GM18499 (cell line): ENCODE data around the gene NCAM2.

ENCODE experiments used
- ATAC-seq: cut with Tn5 transposase; IDR thresholded peaks from one replicate; pipeline ENCODE4 v1.9.1; 2021; ENCODE audit warnings: moderate number of reproducible peaks; ENCODE audit not compliant: insufficient read depth, unreplicated experiment

The NCAM2 gene

DNA sequence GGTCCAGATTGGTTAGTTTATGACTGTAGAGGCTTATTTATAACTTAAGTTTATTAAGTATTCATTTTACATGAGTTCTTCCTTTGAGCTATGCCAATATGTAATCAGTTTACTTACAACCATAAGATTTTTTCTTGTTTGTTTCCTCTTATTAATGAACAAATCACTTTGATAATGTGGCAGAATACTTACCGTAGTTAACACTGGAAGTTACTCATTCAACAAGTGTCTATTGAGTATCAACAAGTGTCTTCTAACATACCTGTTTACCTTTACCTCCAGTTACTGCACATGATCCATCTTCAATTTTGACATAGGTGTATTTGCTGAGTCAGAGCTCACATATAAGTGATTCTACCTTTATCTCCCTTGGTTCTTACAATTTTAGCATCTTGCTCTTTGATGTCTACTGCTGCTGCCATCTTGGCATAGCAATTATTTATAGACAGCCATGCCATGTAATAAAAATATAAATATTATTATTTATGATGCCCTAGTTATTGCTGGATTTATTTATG is 205.7 kb downstream of the NCAM2 start:
- no peak for ATAC-seq

DNA sequence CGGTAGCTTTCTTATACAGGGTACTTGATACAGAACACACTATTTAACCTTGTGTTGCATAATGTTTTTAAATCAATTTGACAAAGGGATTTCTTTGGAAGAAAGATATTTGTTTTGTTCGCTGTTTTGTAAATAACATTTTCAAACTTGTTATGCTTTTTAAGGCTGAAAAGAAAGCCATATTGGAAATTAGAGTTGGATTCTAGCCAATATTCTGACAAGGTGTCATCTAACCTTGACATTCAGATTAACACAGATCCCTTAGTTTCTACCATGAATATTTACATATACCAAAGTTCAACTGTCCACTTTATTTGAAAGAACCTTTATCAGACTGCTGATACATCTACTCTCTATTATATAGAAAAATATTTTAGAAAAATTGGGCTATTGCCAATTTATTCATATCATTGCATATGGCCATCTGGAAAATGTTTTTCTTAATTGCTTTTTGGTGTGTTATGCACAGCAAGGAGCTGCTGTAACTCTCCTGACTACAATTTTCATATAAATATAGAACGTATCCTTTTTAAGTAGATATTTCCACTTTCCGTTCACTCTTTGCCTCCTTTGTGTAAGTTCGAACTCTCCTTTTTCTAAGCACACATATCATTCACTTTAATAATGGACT is 206.3 kb downstream of the NCAM2 start:
- no peak for ATAC-seq

DNA sequence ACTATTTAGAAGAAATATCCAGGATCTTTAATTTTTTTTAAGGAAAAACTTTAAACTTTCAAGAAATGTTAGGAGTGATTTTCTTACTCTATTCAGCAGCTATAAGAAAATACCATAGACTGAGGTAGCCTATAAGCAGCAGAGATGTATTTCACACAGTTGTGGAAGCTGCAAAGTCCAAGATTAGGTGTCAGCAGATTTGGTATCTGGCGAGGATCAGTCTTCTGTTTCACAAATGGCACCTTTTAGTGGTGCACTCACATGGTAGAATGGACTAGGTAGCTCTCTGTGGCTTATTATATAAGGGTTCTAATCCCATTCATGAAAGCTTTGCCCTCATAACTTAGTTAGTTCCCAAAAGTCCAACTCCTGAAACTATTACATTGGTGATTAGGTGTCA is 207.4 kb downstream of the NCAM2 start:
- no peak for ATAC-seq

DNA sequence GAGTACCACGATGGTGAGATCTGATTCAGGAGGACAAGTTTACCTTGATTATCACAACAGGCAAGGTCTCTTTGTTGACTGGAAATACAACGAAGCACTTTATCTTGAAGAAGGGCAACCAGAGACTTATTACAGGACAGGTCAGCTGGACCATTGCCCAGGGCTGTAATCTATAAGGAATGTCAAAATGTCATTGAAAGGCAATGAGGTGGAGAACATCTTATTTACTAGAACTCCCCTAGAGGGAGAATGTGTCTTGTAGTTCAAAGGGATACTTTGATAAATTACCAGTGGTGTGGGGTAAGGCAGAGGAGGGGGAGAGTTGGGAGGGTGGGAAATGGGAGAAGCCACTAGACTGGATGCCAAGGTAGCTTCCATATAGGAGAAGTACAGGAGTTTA is 212.3 kb downstream of the NCAM2 start:
- ATAC-seq: no peak

DNA sequence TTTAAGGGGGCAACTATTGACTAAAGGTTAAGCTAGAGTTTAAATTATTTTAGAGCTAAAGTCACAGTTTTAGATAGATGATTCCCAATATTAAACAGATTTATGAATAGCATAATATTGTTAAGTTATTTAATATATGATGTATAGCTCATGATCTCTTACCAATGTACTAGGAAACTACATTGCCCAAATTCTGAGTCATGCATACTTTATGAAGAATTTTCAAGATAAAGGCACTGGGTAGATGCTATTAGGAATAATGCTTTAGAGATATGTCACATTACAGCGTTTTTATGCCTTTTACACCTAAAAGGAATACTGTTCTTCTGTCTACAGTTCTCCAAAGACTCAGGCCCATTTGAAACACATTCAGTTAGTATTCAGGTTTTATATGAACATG is 215.1 kb downstream of the NCAM2 start:
- no peak for ATAC-seq

DNA sequence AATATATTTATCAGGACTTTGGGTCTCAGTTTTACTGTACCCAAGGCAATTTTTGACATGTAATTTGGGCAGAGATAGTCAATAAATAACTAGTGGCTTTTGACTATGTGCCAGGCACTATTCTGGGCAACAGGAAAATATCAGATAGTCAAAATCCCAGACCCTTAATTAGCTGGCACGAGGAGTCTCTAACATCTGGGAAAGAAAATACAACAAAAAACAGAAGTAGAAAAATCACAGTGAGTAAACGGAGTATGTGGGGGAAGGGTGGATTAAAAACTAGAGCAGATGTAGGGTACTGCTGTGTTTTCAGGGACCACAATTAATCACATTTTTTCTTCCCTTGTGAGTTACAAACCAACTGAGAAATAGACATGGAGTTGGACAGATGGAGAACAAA is 217.8 kb downstream of the NCAM2 start:
- no peak for ATAC-seq

DNA sequence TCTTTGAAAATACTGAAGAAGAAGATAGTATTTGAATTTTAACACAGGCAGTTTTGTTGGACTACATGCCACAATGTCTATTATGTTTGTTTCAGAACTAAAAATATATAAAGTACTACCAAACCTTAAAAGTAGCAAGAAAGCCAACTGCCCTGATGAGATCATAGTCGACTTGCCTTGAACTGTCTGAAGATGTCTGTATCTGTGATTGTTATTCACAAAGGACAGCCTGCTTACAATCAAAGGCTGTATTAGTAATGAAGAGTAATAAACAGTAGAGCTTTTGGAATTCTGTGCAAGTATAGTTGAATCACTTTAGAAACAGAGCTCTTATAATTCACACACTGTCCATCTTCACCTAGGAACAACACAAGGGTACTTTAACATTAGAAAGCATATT is 228.3 kb downstream of the NCAM2 start:
- no peak for ATAC-seq

DNA sequence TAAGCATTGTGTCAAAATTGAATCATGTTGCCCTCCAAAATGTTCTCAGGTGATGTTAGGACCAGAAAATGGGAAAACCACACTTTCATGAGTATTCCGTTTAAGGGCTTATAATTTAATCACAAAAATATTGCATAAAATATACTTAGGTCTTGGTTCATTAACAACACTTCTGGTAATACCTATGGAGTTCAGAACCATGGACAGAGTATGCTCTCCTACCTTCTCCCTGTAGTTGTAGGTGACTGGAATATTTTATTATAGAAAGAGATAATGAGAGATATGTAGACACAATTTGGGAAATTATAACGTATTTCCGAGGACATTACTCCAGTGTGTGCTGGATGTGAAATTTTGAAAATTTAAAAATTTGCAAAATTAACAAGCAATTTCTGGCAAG is 232.5 kb downstream of the NCAM2 start:
- no peak for ATAC-seq

DNA sequence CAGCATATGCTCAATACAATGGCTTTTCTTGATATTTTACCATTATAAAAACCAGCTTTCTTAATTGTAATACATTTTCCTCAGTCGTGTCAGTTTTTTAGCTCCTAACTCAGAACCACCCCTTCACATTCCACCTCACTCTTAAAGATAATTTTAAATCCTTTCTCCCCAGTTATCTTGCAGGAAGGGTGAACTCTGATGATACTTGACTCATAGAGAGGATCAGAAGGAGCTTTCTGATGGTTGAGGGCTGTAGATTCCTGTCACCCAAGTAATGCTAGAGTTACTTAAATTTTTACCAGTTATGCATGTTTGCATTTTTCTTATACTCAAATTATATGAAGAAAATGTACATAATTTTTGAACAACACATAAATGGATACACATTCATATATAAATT is 233.7 kb downstream of the NCAM2 start:
- ATAC-seq: no peak

DNA sequence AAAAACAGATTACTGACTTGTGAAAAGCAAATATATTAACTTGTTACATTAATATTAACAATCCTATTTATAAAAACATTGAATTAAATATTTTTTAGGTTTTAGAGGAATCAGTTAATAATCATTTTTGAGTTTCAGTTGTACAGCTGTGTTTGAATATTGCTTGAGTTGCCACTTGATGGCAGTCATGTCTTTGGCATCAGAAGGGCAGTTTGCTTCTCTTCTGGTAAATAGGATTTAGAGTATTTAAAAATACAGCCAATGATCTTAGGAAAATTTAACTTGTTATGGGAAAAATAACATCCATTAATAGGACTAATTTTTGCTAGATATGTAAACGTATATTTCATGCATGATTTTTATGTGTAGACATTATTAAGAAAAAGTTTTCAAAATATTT is 234.1 kb downstream of the NCAM2 start:
- no peak for ATAC-seq

DNA sequence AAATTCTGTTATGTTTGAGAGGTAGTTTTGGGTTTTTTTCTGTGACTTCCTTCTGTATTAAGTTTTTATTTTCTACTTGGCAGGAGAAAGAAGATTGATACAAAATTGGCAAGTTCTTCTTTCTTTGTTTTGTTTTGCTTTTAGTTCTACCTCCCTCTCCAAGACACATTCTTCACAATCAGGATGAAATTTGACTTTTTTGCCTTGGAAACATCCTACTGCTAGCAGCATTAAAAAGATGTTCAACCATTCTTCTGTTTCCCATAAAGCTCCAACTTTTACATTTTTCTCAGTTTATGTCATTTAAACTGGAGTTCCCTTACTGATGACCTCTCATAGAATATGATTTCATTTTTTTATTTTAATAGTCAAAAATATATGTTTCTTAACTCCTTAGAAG is 234.8 kb downstream of the NCAM2 start:
- ATAC-seq: no peak

DNA sequence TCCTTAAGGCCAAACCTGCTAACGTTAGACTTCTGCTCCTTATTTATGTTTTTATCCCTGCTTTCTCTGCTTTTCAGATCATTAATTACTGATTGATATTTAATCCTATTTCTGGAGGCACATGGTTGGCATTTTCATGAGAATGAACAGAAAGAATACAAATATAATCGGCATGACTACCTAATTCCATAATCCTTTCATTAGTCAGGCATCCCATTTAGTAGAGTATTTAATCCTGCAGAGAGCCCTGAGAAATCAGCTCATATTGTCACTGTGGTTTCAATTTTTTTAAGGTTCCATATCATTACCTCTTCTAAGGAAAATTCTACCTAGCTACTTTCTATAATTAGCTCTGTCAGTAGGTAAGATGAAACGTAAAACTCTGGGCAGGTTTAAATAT is 238.8 kb downstream of the NCAM2 start:
- ATAC-seq: no peak

DNA sequence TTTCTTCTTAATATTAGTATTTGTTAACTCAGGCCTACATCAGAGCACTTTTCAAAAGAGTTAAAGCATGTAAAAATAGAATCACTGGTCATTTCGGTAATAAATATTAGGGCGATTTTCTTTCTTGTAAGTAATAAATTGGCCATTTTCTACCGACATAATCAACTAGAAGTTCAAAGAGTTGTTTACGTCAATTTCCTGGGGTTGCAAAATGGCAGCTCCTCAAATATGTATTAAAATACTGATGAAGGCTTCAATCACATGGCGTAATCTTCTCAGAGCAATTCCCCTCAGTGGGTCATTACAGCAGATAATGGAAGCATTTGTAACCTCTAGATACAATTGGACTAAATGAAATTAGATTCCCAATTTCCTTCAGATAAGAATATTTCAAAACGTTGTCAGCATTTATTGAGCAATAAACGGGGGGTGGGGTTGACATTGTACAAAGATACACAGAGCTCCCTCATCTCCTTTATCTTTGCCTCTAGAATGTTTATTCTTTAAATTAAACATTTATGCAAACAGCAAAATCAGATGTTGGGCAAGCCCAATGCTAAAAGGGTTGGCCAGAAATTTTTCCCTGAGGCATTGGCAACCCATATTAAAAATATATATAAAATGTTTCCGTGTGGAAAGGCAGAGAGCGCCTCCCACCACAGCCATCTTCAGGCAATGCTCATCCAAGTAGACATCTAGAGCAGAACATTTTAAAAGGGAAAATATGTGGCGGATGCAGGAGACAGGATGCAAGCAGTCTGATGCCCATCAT is 240.6 kb downstream of the NCAM2 start:
- no peak for ATAC-seq

DNA sequence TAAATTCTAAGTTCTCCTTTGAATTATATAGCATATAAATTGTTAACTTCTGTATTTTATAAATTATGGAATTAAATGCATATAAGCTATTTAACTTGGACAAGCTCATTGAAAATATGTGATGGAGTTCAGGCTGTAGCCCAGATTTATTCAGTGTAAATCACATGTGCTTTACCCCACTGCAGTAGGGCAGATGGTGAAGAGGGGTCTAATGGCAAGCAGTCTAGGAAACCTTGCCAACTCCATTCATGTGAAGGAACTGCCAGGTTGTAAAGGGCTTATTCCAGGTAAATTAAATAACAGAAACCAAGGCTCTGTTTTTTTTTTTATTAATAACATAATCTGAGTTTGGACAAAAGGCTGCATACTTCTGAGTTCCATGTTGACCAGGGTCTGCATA is 243.2 kb downstream of the NCAM2 start:
- ATAC-seq: no peak

DNA sequence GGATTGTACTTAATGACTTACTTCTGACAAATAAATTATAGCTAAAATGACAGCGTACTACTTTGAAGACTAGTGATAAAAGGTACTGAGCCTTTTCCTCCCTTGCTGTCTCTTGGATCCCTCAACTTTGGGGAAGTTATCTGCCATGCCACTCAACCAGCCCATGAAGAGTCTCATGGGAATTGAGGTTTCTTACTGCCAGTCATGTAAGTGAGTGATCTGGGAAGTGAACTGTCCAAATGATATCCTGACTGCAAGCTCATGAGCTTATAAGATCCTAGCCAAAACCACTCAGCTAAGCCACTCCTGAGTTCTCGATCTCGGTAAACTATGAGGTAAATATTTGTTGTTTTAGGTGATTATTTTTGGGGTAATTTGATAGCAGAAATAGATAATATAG is 247.8 kb downstream of the NCAM2 start:
- no peak for ATAC-seq

DNA sequence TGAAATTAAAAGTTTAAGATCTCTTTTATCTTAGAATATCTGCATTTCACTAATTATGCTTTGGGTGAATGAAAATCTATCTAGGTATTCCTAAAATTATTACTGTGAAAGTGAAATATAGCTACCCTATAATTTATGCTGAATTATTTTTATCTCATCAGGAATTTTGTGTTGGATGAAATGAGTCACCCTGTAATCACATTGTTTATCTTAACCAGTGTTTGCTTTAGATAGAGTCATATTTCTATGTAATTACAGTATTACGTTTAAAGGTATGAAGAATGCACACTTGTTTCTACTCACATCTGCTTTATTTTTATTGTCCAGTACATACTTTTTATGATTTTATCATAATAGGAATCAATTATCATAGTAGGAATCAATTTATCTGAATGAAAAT is 249.2 kb downstream of the NCAM2 start:
- ATAC-seq: no peak

DNA sequence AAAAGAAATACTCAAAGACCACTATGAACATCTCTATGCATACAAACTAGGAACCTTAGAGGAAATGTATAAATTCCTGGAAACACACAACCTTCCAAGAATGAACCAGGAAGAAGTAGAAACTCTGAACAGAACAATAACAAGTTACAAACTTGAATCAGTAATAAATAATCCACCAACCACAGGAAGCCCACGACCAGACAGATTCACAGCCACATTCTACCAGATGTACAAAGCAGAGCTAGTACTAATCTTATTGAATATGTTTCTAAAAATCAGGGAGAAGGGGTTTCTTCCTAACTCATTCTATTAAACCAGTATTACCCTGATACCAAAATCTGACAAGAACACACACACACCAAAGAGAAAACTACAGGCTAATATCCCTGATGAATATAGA is 263.8 kb downstream of the NCAM2 start:
- no peak for ATAC-seq

DNA sequence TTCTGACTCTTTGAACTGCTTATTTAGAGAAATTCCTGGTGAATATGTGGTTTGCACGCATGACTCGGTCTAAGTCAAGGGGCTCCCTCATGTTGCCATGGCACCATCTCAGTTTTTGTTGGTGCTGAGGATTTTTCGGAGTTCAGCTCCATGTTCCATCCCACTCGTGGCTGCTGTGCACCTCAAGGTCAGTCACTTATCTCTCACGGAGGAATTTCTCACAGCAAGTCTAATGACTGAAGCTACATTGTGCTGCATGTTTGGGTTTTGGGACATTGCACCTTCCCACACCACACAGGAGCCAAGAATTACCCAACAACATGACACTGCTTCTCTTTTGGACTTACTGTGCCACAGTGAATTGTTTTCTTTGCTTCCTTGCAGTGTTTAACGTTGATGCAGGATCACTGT is 269.9 kb downstream of the NCAM2 start:
- no peak for ATAC-seq

DNA sequence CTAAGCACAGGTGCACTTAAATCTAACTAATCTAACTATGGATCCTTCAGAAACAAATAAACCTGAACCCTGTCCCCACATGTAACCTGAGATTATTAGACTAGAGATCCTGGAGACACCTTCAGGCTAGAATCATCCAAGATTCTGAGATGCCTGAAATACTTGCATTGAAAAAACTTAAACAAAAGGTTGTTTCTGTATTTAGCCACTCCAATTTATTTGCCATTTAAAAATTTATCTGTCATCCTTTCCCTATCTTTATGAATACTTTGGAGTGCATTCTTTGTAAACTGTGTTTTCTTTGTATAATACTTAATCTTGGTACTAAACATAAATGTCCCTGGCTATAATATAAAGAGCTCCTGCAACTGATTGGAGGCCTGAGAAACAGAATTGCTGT is 270.7 kb downstream of the NCAM2 start:
- ATAC-seq: no peak

DNA sequence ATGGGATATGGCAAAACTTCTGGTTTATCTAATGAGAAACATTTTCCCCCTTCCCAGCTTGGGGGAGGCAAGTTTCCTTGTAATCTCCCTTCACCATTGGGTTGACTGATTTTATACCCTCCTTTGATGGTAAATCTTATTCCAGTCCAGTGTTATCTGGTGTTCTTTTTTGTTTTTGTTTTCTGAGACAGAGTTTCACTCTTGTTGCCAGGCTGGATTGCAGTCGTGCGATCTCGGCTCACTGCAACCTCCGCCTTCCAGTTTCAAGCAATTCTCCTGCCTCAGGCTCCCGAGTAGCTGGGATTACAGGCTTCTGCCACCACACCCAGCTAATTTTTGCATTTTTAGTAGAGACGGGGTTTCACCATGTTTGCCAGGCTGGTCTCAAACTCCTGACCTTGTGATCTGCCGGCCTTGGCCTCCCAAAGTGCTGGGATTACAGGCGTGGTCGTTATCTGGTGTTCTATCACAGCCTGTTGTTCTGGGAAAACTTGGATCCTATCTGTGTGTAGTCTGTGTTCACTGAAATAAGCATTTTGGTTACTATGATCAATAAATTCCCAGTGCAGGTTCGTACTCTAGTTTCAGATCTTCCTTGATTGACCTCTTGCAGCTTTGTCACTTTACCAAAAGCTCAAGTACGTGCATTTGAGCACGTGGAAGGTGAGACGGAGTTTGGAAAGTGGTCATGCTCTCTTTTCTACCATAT is 281.1 kb downstream of the NCAM2 start:
- no peak for ATAC-seq

DNA sequence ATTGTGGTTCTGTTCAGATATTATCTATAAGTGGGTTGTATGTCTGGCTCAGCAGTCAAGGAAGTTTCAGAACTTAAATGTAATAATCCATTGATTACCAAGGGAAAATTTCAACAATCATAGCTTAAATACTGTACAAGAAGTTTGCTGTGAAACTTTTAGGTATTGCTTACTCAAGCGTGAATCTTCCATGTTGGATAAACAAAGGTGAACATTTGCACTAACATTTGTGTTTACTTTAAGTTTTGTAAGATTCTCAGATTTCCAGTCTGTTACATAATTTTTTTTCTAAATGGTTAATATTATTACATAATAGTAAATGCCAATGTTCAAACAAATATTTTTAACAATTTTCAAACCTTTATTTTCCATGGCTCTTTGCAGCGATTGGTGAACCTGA is 285.6 kb downstream of the NCAM2 start:
- ATAC-seq: no peak
